ENCODE results near the gene RNF215. TPM values are rescaled to one million over a fixed set of nuclear protein-coding genes. Genes with fewer than 3 reads are reported as not detected.

RNF215 gene
- total RNA-seq, 1 experiment from 2014 or later, result 24.0 TPM

DNA sequence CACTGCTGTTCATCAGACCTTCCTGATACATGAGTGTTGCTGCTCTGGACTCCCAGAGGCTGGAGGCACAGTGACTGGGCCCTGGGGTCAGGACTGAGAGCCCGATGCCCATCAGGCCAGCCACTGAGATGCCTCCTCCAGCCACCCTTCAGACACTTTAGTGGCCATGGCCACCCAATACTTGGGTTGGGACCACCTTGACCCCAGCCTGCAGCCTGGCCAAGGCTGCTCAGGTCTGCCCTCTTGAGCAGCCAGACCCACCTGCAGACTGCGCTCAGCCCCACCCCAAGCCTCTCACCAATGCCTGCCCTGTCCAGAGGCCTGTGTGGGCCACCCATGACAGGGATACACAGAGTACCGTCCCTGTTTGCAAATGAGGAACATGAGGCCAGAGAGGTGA, 4.2 kb downstream of the RNF215 start:
- peaks cover 9% of the 10 kb centered on the region for H3K4me1 ChIP-seq (replicated peaks; ENCODE audit: insufficient read depth)
- no peak for TF ChIP-seq CTCF (conservative IDR thresholded peaks at IDR 0.05)
- no peak for TF ChIP-seq EZH2 (IDR thresholded peaks at IDR 0.05; ENCODE audit: low read depth)
- intact Hi-C loops (cut with micrococcal nuclease; ENCODE audit: unreplicated experiment), result no loop called here
- no peak overlapping the region for H3K27ac ChIP-seq
- no peak for DNase-seq
- no peak overlapping the region for H3K4me2 ChIP-seq
- no peaks in the 10 kb centered on the region for H4K20me1 ChIP-seq (ENCODE audit: insufficient read depth)
- no peaks in the 10 kb centered on the region for H3K36me3 ChIP-seq (ENCODE audit: low read depth)
- no peaks in the 10 kb centered on the region for H3K9me2 ChIP-seq (ENCODE audit: insufficient read depth)
- CTCF ChIA-PET, result no interaction called here
- peaks cover 5% of the 10 kb centered on the region; the same call in 1 of the 2 replicates for H3K79me2 ChIP-seq (ENCODE audit: low read depth)
- no peak overlapping the region for H2AFZ ChIP-seq
- POLR2A ChIA-PET (ENCODE audit: unreplicated experiment), result interaction anchor here (0.7 kb wide), 1 partner anchor 210 kb away, joined by 4 read pairs; no protein-coding TSS in a partner anchor
- no peaks in the 10 kb centered on the region for H3K27me3 ChIP-seq (ENCODE audit: insufficient read depth, low read depth)
- 0 out of 2 replicates have a peak, but pooled peaks cover 3% of the 10 kb centered on the region for H3F3A ChIP-seq (ENCODE audit: insufficient read depth, low read depth)
- no peaks in the 10 kb centered on the region for H3K9me3 ChIP-seq (ENCODE audit: insufficient read depth, low read depth)
- H3K4me3 ChIP-seq, result no peak overlapping the region
- no TSS peak for BruUV-seq (replicated peaks)

GRCh38 chr22:30382340-30382739, 4.9 kb downstream of the RNF215 start:
- H3K4me3 ChIP-seq, result no peak overlapping the region
- no peaks in the 10 kb centered on the region for H4K20me1 ChIP-seq (ENCODE audit: insufficient read depth)
- intact Hi-C loops (cut with micrococcal nuclease; ENCODE audit: unreplicated experiment), result no loop called here
- ChIA-PET CTCF (interaction anchor here (0.6 to 0.7 kb wide), 2 partner anchors 193 to 242 kb away, joined by 6 to 9 read pairs; no protein-coding TSS in a partner anchor), POLR2A (ENCODE audit: unreplicated experiment) (interaction anchor here (0.7 kb wide), 1 partner anchor 211 kb away, joined by 4 read pairs; no protein-coding TSS in a partner anchor)
- H3K27ac ChIP-seq, result no peak overlapping the region
- H3K4me1 ChIP-seq (replicated peaks; ENCODE audit: insufficient read depth), result peaks cover 9% of the 10 kb centered on the region
- no TSS peak for BruUV-seq (replicated peaks)
- H3K36me3 ChIP-seq (ENCODE audit: low read depth), result no peaks in the 10 kb centered on the region
- DNase-seq, result no peak
- no peak for TF ChIP-seq CTCF (conservative IDR thresholded peaks at IDR 0.05)
- no peak for TF ChIP-seq EZH2 (IDR thresholded peaks at IDR 0.05; ENCODE audit: low read depth)
- no peak overlapping the region for H2AFZ ChIP-seq
- no peaks in the 10 kb centered on the region for H3K9me2 ChIP-seq (ENCODE audit: insufficient read depth)
- H3F3A ChIP-seq (ENCODE audit: insufficient read depth, low read depth), result 0 out of 2 replicates have a peak, but pooled peaks cover 3% of the 10 kb centered on the region
- no peak overlapping the region for H3K4me2 ChIP-seq
- H3K27me3 ChIP-seq (ENCODE audit: insufficient read depth, low read depth), result no peaks in the 10 kb centered on the region
- H3K9me3 ChIP-seq (ENCODE audit: insufficient read depth, low read depth), result no peaks in the 10 kb centered on the region
- peaks cover 5% of the 10 kb centered on the region; the same call in 1 of the 2 replicates for H3K79me2 ChIP-seq (ENCODE audit: low read depth)

DNA sequence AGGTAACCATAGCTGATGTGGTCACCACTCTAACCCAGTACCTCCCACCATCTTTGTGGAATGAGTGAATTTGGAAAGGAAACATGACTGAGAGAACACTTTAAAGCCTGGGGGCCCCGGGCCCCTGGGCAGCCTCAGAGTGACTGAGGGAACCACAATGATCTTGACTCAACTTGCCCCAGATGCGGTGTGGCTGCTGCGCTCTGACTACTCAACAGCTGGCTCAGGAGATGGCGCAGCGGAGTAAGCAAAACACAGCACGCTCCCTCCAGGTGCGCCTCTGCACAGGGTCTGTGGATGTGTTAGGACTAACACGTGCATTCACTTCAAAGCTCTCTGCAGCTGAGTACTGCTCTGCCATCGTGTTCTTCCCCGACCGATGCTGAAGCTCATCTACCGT, 5.9 kb downstream of the RNF215 start:
- H3K27me3 ChIP-seq (ENCODE audit: insufficient read depth, low read depth), result no peaks in the 10 kb centered on the region
- ChIA-PET POLR2A (ENCODE audit: unreplicated experiment) (no interaction called here), CTCF (interaction anchor here (0.5 kb wide), 1 partner anchor 249 kb away, joined by 5 read pairs; no protein-coding TSS in a partner anchor)
- intact Hi-C loops (cut with micrococcal nuclease; ENCODE audit: unreplicated experiment), result no loop called here
- H3K4me2 ChIP-seq, result no peak overlapping the region
- H4K20me1 ChIP-seq (ENCODE audit: insufficient read depth), result no peaks in the 10 kb centered on the region
- H3K4me1 ChIP-seq (replicated peaks; ENCODE audit: insufficient read depth), result peaks cover 5% of the 10 kb centered on the region
- no peaks in the 10 kb centered on the region for H3F3A ChIP-seq (ENCODE audit: insufficient read depth, low read depth)
- no TSS peak for BruUV-seq (replicated peaks)
- H3K36me3 ChIP-seq (ENCODE audit: low read depth), result no peaks in the 10 kb centered on the region
- H3K27ac ChIP-seq, result no peak overlapping the region
- no peak overlapping the region for H3K4me3 ChIP-seq
- H3K9me3 ChIP-seq (ENCODE audit: insufficient read depth, low read depth), result no peaks in the 10 kb centered on the region
- TF ChIP-seq CTCF (conservative IDR thresholded peaks at IDR 0.05) (no peak), EZH2 (IDR thresholded peaks at IDR 0.05; ENCODE audit: low read depth) (no peak)
- H2AFZ ChIP-seq, result no peak overlapping the region
- DNase-seq, result no peak
- H3K79me2 ChIP-seq (ENCODE audit: low read depth), result no peaks in the 10 kb centered on the region; the same call in 1 of the 2 replicates
- H3K9me2 ChIP-seq (ENCODE audit: insufficient read depth), result no peaks in the 10 kb centered on the region
